ENCODE measurements around the gene RAB31.
"Not testable (repeated sequence)": the region's sequence is repeated elsewhere in the genome, so short reads cannot be mapped to it uniquely, and the experiment has no call there.

The RAB31 gene, protein sequence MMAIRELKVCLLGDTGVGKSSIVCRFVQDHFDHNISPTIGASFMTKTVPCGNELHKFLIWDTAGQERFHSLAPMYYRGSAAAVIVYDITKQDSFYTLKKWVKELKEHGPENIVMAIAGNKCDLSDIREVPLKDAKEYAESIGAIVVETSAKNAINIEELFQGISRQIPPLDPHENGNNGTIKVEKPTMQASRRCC

DNA sequence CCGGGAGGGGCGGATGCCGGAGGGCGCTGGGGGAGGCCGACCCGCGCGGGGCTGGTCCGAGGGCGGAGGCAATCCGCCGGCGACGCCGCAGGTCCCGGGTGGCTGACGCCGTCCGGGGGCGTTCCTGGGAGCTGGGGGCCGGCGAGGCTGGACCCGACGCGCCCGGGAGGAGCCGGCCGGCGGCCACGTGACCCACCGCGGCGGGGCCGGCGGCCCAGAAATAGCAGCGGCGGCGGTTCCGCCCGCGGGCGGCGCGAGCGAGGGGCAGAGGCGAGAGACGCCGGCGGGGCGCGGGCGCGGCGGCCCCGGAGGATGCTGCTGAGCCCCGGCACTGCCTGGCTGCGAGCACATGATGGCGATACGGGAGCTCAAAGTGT lies at the start of gene RAB31:
TSS of gene RAB31 (plus strand) at position 245 of the 377 bp plus-strand sequence. CDS start at position 350, 105 bp downstream.
- DNase-seq (ENCODE audit: low read depth), result no peak

DNA sequence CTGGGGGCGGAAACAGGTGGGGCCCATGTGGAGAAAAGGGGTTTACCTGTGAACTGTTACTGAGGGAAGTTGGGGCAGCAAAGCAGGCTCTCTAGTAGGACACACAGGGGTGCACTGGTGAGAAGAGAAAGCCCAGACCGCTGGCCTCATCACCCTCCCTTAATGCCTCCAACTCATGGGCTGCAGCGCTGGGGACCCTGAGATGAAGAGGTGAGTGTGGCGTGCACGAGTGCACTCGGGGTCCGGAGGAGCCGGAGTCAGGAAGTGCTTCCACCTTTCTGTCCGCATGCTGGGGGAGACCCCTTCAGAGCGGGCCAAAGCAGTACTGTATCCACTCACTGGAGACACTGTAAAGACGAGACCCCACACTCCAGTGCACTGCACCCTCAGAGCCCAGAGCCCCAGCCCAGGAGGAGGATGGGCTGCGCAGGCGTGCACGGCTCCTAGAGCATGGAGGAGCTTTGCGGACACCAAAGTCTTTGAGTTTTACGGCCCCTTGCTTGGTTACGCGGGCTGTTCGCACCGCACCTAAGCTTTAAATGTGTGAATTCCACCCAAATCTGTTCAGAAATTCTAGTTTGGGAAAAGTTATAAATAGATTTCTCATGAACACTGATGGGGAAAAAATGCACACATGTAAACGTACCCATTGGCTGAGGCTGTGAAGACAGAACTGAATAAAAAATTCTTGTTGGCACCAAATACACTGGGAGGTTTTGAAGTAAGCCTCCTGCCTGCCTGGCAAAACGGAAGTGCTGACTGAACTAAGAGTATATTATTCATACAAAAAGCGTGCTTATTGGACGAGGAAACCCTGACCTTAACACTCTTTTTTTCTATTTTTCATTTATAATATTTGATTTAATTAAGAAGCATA lies 48.4 kb upstream of the RAB31 start:
- DNase-seq (ENCODE audit: low read depth), result no peak

DNA sequence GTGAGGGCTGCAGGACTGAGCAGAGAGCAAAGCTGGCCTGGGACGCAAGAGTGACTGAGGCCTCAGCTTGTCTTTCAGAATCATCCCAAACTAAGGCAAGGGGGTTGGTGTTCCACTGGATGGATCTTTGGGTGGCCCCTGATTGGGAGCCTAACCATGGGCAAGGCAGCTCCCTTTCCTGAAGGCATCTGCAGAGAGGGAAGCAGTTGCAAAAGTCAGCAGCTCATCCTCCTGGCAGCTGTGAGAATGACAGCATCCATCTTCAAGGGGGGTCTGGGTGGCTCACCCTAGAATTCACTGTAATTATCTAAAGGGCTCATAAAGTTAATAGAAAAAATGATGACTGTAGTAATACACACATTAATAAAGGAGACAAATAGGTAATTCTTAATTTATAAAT lies 46.5 kb upstream of the RAB31 start:
- DNase-seq (ENCODE audit: low read depth), result no peak

DNA sequence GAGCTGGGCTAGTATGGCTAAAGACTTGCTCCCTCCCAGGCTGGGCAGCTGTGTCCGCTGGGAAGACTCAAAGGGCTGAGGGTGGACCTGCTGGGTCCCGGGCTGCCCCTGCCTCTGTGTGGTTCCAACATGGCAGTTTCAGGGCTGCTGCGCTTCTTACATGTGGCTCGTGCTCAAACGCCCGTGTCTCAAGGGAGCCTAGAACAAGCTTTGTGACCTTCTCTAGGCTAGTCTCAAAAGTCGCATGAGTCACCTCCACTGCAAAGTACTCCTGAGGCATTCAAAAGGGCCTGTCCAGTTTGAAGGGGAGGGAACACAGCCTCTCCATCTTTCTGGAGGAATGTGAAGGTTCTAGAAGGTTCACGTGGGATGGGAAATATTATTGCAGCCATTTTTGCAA lies 44.7 kb upstream of the RAB31 start:
- no peak for DNase-seq (ENCODE audit: low read depth)

DNA sequence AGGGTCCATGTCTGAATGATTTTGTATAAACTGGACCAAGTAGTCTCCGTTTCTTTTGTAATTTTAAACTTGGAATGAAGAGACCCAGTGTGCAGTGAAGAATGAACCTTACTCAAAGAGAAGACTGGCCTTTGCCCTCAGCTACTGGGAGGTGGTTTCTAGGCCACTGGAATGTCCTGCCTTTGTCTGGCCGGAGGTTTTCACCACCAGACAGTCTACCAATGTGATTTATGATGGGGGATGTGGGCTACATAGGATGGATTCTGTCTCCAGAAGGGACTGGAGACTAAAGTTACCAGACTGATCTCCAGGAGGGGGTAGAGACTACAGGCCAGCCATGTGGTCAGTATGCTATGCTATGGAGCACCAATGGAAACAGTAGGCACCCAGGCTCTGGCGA lies 42.8 kb upstream of the RAB31 start:
- no peak for DNase-seq (ENCODE audit: low read depth)

DNA sequence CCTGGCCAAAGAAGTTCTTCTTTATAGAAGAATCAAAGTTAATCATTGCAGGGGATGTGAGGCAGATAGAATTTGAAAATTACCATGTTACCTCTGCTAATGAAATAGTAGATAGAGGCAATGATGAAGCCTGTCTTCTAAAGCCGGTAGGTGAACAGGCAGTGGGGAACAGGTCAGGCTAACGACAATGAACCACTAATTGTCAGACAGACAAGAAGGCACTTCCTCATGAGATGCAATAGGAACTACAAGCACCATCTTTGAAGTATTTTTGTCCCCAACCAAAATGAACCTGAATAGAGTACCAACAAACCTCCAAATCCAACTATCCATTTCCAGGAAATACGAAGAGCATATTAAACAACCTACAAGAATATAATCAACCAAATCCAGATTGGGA lies 41.6 kb upstream of the RAB31 start:
- no peak for DNase-seq (ENCODE audit: low read depth)

DNA sequence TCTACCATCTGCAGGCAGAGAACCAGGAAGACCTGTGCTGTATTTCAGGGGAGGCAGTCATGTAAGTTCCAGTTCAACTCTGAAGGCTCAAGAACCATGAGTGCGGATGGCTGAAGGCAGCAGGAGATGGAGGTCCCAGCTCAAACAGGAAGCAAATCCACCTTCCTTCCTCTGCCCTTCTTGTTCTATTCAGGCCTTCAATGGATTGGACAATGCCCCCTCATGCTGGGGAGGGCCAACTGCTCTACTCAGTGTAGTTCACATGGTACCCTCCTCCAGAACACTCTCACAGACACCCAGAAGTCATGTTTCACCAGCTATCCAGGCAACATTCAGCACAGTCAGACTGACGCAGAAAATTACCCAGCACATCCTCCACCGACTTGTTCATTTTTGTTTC lies 39.1 kb upstream of the RAB31 start:
- no peak for DNase-seq (ENCODE audit: low read depth)

- DNase-seq (ENCODE audit: low read depth), result no peak
Measured at GRCh38 chr18:9671214-9671613, 36.9 kb upstream of the RAB31 start.

DNA sequence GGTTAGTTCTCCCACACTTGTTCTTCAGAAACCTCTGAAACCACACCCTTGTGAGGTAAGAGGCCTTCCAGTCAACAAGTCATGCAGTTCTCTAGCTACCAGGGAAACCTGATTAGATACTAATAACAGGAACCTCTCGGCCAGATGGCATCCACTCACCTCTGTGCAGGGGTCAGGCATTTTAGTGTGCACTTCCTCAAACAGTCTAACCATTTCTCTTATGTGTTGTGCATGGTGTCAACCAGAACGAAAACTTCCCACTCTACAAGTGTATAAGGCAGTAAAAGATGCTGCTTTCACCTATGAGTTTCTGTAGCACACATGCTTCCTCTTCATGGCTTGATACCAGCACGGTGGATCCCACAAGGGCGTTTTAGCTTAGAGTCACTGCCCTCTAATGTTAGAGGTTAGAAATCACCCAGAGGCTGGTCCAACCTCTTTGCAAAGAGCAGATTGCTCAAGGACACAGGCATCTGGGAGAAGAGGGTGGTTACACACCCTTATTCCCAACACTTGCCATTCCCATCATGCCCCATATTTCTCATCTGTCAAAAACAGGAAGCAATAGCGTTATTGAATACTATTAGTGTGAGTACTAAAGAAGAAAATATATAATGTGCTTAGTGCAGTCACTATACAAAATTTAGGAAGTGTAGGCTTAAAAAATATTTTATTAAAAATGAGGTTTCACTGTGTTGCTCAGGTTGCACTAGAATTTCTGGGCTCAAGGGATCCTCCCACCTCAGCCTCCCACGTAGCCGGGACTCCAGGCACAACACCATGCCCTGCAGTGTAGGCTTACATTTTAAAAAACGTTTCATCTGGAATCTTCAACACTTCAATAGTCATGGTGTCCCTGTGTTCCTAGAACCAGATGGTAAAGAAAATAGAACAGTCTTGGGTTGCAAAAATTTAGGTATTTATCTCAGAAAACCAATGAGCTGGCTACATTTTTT lies 34.5 kb upstream of the RAB31 start:
- DNase-seq (ENCODE audit: low read depth), result no peak

- DNase-seq (ENCODE audit: low read depth), result not testable (repeated sequence)
Measured at GRCh38 chr18:9678216-9678615, 29.9 kb upstream of the RAB31 start.

DNA sequence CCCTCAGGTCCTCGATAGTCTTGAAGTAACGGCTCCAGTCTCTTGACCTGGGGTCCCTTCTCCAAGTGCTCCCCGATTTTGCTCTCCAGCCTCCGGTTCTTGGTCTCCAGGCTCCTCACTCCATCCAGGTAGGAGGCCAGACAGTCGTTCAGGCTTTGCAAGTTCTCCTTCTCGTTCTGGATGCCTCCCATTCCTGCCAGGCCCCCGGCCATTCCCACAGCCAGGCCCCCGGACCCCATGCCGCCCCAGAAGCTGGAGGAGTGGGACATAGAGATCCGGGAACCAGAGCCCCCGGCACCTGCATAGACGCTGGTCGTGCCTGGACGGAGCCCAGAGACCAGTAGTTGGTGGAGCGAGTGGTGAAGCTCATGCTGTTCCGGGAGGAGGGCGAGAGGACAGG lies 29.0 kb upstream of the RAB31 start:
- no peak for DNase-seq (ENCODE audit: low read depth)

GRCh38 chr18:9681217-9681616 lies 26.9 kb upstream of the RAB31 start:
- DNase-seq (ENCODE audit: low read depth), result no peak

GRCh38 chr18:9682572-9682971 lies 25.5 kb upstream of the RAB31 start:
- DNase-seq (ENCODE audit: low read depth), result no peak

- no peak for DNase-seq (ENCODE audit: low read depth)
Measured at GRCh38 chr18:9683418-9684396, 24.4 kb upstream of the RAB31 start.

GRCh38 chr18:9684881-9685614 lies 23.1 kb upstream of the RAB31 start:
- no peak for DNase-seq (ENCODE audit: low read depth)

- no peak for DNase-seq (ENCODE audit: low read depth)
Measured at GRCh38 chr18:9685615-9685890, 22.5 kb upstream of the RAB31 start.

GRCh38 chr18:9688036-9688741 lies 19.9 kb upstream of the RAB31 start:
- no peak for DNase-seq (ENCODE audit: low read depth)

DNA sequence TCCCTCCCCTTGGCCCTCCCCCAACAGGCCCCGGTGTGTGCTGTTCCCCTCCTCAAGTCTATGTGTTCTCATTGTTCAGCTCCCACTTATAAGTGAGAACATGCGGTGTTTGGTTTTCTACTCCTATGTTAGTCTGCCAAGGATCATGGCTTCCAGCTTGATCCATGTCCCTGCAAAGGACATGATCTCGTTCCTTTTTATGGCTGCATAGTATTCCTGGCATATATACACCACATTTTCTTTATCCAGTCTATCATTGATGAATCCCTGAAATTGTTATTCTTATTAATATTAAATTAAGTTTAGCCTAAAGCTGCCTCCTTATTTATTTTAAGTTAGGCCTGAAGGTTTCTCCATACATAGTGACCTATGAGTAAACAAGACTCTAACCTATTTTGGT lies 18.8 kb upstream of the RAB31 start:
- DNase-seq (ENCODE audit: low read depth), result no peak

DNA sequence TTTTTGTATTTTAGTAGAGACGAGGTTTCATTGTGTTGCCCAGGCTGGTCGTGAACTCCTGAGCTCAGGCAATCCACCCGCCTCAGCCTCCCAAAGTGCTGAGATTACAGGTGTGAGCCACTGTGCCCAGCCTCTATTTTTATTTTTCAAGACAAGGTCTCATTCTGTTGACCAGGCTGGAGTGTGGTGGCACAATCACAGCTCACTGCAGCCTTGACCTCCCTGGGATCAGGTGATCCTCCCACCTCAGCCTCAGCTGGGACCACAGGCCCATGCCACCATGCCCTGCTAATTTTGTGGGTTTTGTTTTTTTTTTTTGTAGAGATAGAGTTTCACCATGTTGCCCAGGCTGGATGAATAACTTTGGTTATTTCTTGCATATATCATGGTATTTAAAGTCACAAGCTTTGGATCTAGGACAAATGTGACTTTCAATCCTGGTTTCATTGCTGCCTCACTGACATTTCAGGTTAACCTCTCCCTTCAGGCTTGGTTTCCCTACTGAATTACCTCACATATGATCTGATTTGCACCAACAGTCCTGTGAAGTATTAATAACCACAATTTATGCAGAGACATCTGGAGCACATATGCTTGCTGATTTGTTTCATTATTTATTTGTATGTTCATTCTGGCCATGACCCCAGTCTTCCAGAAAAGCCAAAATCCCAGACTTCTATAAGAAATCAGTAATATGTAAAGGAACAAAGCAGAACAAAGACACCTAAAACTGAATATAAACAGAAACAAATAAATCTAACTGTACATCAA lies 17.5 kb upstream of the RAB31 start:
- DNase-seq (ENCODE audit: low read depth), result no peak

Measured in HS-27A (cell line).